H1 (cell line): ENCODE measurements around the gene CCDC152. TPM values are rescaled to one million over a fixed set of nuclear protein-coding genes. Genes with fewer than 3 reads are reported as not detected.

Experiments used
- E2F6 ChIP-seq: IDR thresholded peaks from 2 replicates; pipeline ENCODE4 v1.6.1; 2012; ENCODE audit warnings: inconsistent platforms
- KDM5A ChIP-seq: fragments of 200-600 bp; IDR thresholded peaks from 2 replicates; pipeline ENCODE4 v1.7.1; 2012; ENCODE audit warnings: mild to moderate bottlenecking, low read length, inconsistent platforms, mixed read lengths
- SP4 ChIP-seq: IDR thresholded peaks from 2 replicates; pipeline ENCODE4 v1.6.1; 2012; ENCODE audit warnings: low read length, inconsistent platforms
- polyA plus RNA-seq, 7 experiments: library from polyadenylated mRNA; depleted of rRNA in 3 of 7; stranded (reverse) in 5 of 7; unstranded in 2 of 7; fragments of >200 nt in 5 of 7; fragments of 200-250 nt in 2 of 7; gene quantifications; 1 replicate in 5 of 7; 2 replicates in 1 of 7; 4 replicates in 1 of 7; pipeline versions ENCODE4 v1.2.1 to v1.2.3, GENCODE V29; 2011 to 2013; ENCODE audit warnings: missing spikeins in 2 of 7, mixed read lengths in 2 of 7
- total RNA-seq: library from RNA; stranded (reverse); fragmentation: NEBNext Ultra II Directional; extraction: Animal tissue kit (Norgen Biotek cat#: 25700); gene quantifications from 2 replicates; pipeline ENCODE4 v1.2.1, GENCODE V29; 2021
- TF ChIP-seq, protein P1 (sequence below): IDR thresholded peaks from 2 replicates; pipeline ENCODE4 v1.6.1; 2011; ENCODE audit warnings: low read length, improper control_type of control experiment

The CCDC152 gene
- total and polyA plus RNA-seq, 2 of the 8 experiments (the other 6 are each of a cell fraction or from before 2014, with no cell fraction given), result 2.6 to 9.5 TPM

DNA sequence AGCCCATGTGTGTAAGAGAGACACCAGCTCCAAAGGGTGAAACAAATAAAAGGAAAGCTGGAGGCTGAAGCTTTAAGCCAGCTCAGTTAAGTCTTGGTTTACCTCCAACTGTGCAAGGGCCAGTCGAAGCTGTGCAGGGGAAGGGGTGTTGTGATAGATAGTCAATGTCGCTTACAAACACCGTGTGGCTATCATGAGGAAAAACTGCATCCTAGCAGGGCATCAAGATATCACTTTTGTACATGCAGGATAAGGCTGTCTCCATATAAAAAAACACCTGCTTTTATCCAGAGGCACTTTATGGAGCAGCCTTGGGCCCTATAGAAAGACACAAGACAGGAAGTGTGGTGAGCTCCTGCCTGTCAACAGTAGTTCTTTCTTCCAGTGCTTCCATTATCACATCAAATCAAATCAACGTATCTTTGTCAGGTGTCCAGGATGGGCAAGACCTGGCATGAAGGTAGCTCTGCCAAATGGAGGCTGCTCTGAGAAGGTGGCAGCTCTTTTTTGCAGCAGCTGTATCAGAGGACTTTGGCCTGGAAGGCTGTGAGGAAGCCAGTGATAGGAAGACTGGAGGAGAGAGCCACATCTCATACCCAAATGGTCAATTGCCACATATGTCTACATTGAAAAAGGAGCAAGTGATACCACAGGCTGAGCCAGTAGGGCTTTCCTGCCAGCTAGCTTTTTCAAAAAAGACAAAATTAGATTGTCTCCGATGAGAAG, 84.4 kb downstream of the CCDC152 start (continued):
- TF ChIP-seq, protein P1, sequence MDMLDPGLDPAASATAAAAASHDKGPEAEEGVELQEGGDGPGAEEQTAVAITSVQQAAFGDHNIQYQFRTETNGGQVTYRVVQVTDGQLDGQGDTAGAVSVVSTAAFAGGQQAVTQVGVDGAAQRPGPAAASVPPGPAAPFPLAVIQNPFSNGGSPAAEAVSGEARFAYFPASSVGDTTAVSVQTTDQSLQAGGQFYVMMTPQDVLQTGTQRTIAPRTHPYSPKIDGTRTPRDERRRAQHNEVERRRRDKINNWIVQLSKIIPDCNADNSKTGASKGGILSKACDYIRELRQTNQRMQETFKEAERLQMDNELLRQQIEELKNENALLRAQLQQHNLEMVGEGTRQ, result no peak
- no peak for TF ChIP-seq E2F6
- no peak for TF ChIP-seq SP4
- TF ChIP-seq KDM5A, result no peak
